ENCODE measurements around the gene RAX2. TPM values are rescaled to one million over a fixed set of nuclear protein-coding genes. Genes with fewer than 3 reads are reported as not detected.

The RAX2 gene
- total and polyA plus RNA-seq, 10 of the 15 experiments (the other 5 are each of a cell fraction or from before 2014, with no cell fraction given) = not detected

- no peak overlapping the region for H2AFZ ChIP-seq (ENCODE audit: control insufficient read depth, low read depth, low read length)
- H4K20me1 ChIP-seq (ENCODE audit: control insufficient read depth, insufficient read depth) = no peaks in the 10 kb centered on the region
- H3K4me1 ChIP-seq (ENCODE audit: control insufficient read depth, insufficient read depth, low read length) = no peaks in the 10 kb centered on the region
- SMC1A ChIA-PET (ENCODE audit: uncharacterized antibody, unreplicated experiment) = no interaction called here
- no peak overlapping the region for H3K4me3 ChIP-seq
- DNase-seq (ENCODE audit: low read depth, low spot score) (no peak), FAIRE-seq (no peak), ATAC-seq (no peak)
- H3K79me2 ChIP-seq (ENCODE audit: control insufficient read depth, insufficient read depth, low read length) = no peaks in the 10 kb centered on the region
- POLR2A ChIA-PET = no interaction called here
- no peak overlapping the region for H3K9ac ChIP-seq (ENCODE audit: control insufficient read depth, insufficient read depth, low read length)
- no peak overlapping the region for H3K4me2 ChIP-seq (ENCODE audit: control insufficient read depth, insufficient read depth)
- CTCF ChIA-PET = no interaction called here
- 26% methylated on average over 21 of the region's 21 CpGs for WGBS (ENCODE audit: insufficient coverage, insufficient replicate concordance, low lambda C conversion rate, missing lambda C conversion rate)
- H3K27me3 ChIP-seq (replicated peaks in 1 of 2; ENCODE audit: control insufficient read depth in 2 of 2, insufficient read depth in 2 of 2, low read length in 1 of 2) = no peaks in the 10 kb centered on the region
- no peak overlapping the region for H3K27ac ChIP-seq (ENCODE audit: control insufficient read depth, insufficient read depth)
- TF ChIP-seq POU2F2 (IDR thresholded peaks at IDR 0.05; ENCODE audit: borderline replicate concordance, low read depth, low read length) (no peak), NRF1 (conservative IDR thresholded peaks at IDR 0.05; ENCODE audit: low read depth, low read length) (no peak), ZNF622 (IDR thresholded peaks at IDR 0.05) (no peak), ZBTB11 (CRISPR knock-in tag; IDR thresholded peaks at IDR 0.05) (no peak), BCL11A (IDR thresholded peaks at IDR 0.05; ENCODE audit: low read depth, low read length) (no peak)
- no TSS peak for BruUV-seq (replicated peaks)
- in situ Hi-C loops (cut with MboI) = no loop called here
- intact Hi-C loops (cut with micrococcal nuclease; ENCODE audit: unreplicated experiment) = no loop called here
- no peaks in the 10 kb centered on the region for H3K9me3 ChIP-seq (replicated peaks; ENCODE audit: control insufficient read depth, insufficient read depth, low read length)
- no peaks in the 10 kb centered on the region for H3K36me3 ChIP-seq (ENCODE audit: control insufficient read depth in 2 of 2, insufficient read depth in 2 of 2, low read length in 1 of 2)
- RAD21 ChIA-PET (ENCODE audit: unreplicated experiment) = no interaction called here
Measured at GRCh38 chr19:3736106-3736724, 35.8 kb downstream of the RAX2 start.
